Measurements from ENCODE around the gene NXPE3. TPM values are rescaled to one million over a fixed set of nuclear protein-coding genes. Genes with fewer than 3 reads are reported as not detected.

NXPE3 gene
- total and polyA plus RNA-seq, 9 of the 15 experiments (the other 6 are each of a cell fraction or from before 2014, with no cell fraction given), result 0.25 to 2.5 (median 0.95) TPM

DNA sequence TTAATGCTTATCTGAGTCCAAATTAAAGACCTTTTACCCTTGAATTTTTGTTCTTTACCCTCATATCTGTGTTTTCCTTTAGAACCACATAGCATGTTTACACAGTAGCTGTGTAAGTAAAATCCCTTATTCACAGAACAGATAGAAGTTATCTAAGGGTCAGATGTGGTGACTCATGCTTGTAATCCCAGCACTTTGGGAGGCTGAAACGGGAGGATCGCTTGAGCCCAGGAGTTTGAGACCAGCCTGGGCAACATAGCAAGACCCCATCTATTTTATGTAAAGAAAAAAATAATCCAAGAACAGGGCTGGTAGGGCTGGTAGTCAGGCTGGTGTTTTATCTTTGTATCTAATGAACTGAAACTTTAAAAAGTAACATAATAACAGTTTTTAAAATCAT lies 23.2 kb downstream of the NXPE3 start:
- intact Hi-C loops (cut with micrococcal nuclease) (loop anchor here (2.0 kb wide), 1 partner anchor 107 kb away; no protein-coding TSS in a partner anchor), in situ Hi-C loops (cut with MboI) (loop anchor here (25.0 kb wide), 1 partner anchor 735 kb away; no protein-coding TSS in a partner anchor)
- ATAC-seq (no peak), DNase-seq (ENCODE audit: extremely low read depth in 1 of 4, low spot score in 3 of 4) (no peak), FAIRE-seq (no peak)
- no peak overlapping the region for H2AFZ ChIP-seq (ENCODE audit: low read depth, low read length)
- H3K9ac ChIP-seq (ENCODE audit: insufficient read depth in 1 of 2, low read depth in 2 of 2, low read length in 2 of 2), result no peak overlapping the region
- no peak overlapping the region for H3K27ac ChIP-seq (ENCODE audit: extremely low read depth, low read depth, low read length)
- no peaks in the 10 kb centered on the region for H3K9me1 ChIP-seq (ENCODE audit: control insufficient read depth, insufficient read depth, low read length)
- BruUV-seq (replicated peaks), result no TSS peak
- no peaks in the 10 kb centered on the region for H4K20me1 ChIP-seq (replicated peaks; ENCODE audit: control insufficient read depth, insufficient read depth, low read length)
- no peaks in the 10 kb centered on the region for H3K27me3 ChIP-seq (ENCODE audit: control insufficient read depth in 2 of 2, insufficient read depth in 2 of 2, low read length in 2 of 2)
- H3K4me2 ChIP-seq (ENCODE audit: insufficient read depth, low read length), result no peak overlapping the region
- H3K9me3 ChIP-seq (replicated peaks; ENCODE audit: control insufficient read depth, insufficient read depth, low read depth, low read length), result no peaks in the 10 kb centered on the region
- POLR2A ChIA-PET, result no interaction called here
- no peaks in the 10 kb centered on the region for H3K36me3 ChIP-seq (ENCODE audit: control insufficient read depth, insufficient read depth, low read length)
- H3K4me3 ChIP-seq, result no peak overlapping the region
- H3K4me1 ChIP-seq (replicated peaks in 1 of 2; ENCODE audit: control insufficient read depth in 2 of 2, insufficient read depth in 2 of 2, low read length in 2 of 2), result no peaks in the 10 kb centered on the region
- no peaks in the 10 kb centered on the region for H3K79me2 ChIP-seq (ENCODE audit: control insufficient read depth, insufficient read depth, low read length)
- whole genome bisulfite sequencing (ENCODE audit: insufficient coverage, low coverage, missing lambda C conversion rate), result 40% methylated on average over 2 of the region's 2 CpGs
- CTCF ChIA-PET (ENCODE audit: low intra/inter-chr PET ratio), result no interaction called here
- TF ChIP-seq BMI1 (IDR thresholded peaks at IDR 0.05; ENCODE audit: low read length) (no peak), ZNF146 (CRISPR knock-in tag; IDR thresholded peaks at IDR 0.05; ENCODE audit: unreplicated experiment) (no peak), NCOA2 (IDR thresholded peaks at IDR 0.05; ENCODE audit: partially characterized antibody in 2 of 2) (no peak), KLF16 (IDR thresholded peaks at IDR 0.05) (no peak), ATF3 (IDR thresholded peaks at IDR 0.05) (peak; percentile 44; the same call in 1 of the 2 replicates), ATF3 (CRISPR knock-in tag; conservative IDR thresholded peaks at IDR 0.05) (no peak), MTA2 (IDR thresholded peaks at IDR 0.05; ENCODE audit: low read depth) (no peak), FOSL1 (tag; conservative IDR thresholded peaks at IDR 0.05) (0 out of 2 replicates have a peak, but pooled peaks have one; percentile 19), SMAD2 (IDR thresholded peaks at IDR 0.05; ENCODE audit: low read depth, low read length) (no peak), RBM25 (IDR thresholded peaks at IDR 0.05; ENCODE audit: low read depth, low read length, severe bottlenecking) (peak; percentile 15), TEAD1 (CRISPR knock-in tag; IDR thresholded peaks at IDR 0.05) (no peak), ZZZ3 (IDR thresholded peaks at IDR 0.05) (no peak), ZNF274 (IDR thresholded peaks at IDR 0.05; ENCODE audit: borderline replicate concordance, low read depth, low read length) (no peak), ZNF316 (IDR thresholded peaks at IDR 0.05) (no peak), NELFE (IDR thresholded peaks at IDR 0.05; ENCODE audit: insufficient read depth, insufficient read length) (no peak), SIN3B (IDR thresholded peaks at IDR 0.05; ENCODE audit: low read depth) (no peak), FOXA3 (CRISPR knock-in tag; conservative IDR thresholded peaks at IDR 0.05 in 1 of 2, IDR thresholded peaks at IDR 0.05 in 1 of 2) (0 out of 4 replicates have a peak, but pooled peaks of 1 of the 2 experiments have one; percentile 23), TAL1 (IDR thresholded peaks at IDR 0.05) (peak; percentile 21; the same call in 1 of the 2 replicates), CBFA2T3 (IDR thresholded peaks at IDR 0.05) (peak; percentile 31; the same call in 1 of the 2 replicates), ADNP (tag; IDR thresholded peaks at IDR 0.05) (0 out of 2 replicates have a peak, but pooled peaks have one; percentile 23)
- TF ChIP-seq, protein P1, sequence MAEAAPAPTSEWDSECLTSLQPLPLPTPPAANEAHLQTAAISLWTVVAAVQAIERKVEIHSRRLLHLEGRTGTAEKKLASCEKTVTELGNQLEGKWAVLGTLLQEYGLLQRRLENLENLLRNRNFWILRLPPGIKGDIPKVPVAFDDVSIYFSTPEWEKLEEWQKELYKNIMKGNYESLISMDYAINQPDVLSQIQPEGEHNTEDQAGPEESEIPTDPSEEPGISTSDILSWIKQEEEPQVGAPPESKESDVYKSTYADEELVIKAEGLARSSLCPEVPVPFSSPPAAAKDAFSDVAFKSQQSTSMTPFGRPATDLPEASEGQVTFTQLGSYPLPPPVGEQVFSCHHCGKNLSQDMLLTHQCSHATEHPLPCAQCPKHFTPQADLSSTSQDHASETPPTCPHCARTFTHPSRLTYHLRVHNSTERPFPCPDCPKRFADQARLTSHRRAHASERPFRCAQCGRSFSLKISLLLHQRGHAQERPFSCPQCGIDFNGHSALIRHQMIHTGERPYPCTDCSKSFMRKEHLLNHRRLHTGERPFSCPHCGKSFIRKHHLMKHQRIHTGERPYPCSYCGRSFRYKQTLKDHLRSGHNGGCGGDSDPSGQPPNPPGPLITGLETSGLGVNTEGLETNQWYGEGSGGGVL (CRISPR knock-in tag; IDR thresholded peaks at IDR 0.05), result no peak
- TF ChIP-seq, protein P2, sequence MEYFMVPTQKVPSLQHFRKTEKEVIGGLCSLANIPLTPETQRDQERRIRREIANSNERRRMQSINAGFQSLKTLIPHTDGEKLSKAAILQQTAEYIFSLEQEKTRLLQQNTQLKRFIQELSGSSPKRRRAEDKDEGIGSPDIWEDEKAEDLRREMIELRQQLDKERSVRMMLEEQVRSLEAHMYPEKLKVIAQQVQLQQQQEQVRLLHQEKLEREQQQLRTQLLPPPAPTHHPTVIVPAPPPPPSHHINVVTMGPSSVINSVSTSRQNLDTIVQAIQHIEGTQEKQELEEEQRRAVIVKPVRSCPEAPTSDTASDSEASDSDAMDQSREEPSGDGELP (CRISPR knock-in tag; IDR thresholded peaks at IDR 0.05; ENCODE audit: borderline replicate concordance), result no peak

Measured in K562 (cell line).